HUES48 (cell line): ENCODE measurements around the gene ZSCAN1.

Source experiments
- H3K27ac ChIP-seq: one replicate; pipeline ENCODE4 v1.7.0; 2013; ENCODE audit warnings: low read depth, low read length, inconsistent platforms
- H3K27me3 ChIP-seq: 2 replicates; pipeline ENCODE4 v1.6.1; 2013; ENCODE audit warnings: mild to moderate bottlenecking, low read length; ENCODE audit not compliant: control insufficient read depth, insufficient read depth
- H3K36me3 ChIP-seq: 2 replicates; pipeline ENCODE4 v1.6.1; 2013; ENCODE audit warnings: low read length; ENCODE audit not compliant: control insufficient read depth, insufficient read depth
- H3K4me1 ChIP-seq: 2 replicates; pipeline ENCODE4 v1.6.1; 2013; ENCODE audit warnings: mild to moderate bottlenecking, low read length; ENCODE audit not compliant: control insufficient read depth, insufficient read depth
- H3K4me3 ChIP-seq: 2 replicates; pipeline ENCODE4 v1.5.1; 2013; ENCODE audit warnings: mild to moderate bottlenecking, low read depth, low read length
- H3K9ac ChIP-seq: 2 replicates; pipeline ENCODE4 v1.6.1; 2013; ENCODE audit warnings: mild to moderate bottlenecking, low read depth, low read length, moderate library complexity
- H3K9me3 ChIP-seq: 2 replicates; pipeline ENCODE4 v1.6.1; 2013; ENCODE audit warnings: low read length; ENCODE audit not compliant: control insufficient read depth, insufficient read depth

ZSCAN1 gene

GRCh38 chr19:58084596-58085347 lies 50.9 kb downstream of the ZSCAN1 start:
- peaks cover 31% of the 10 kb centered on the region; the same call in 1 of the 2 replicates for H3K36me3 ChIP-seq
- no peak overlapping the region for H3K4me3 ChIP-seq
- H3K27ac ChIP-seq: no peak overlapping the region
- no peaks in the 10 kb centered on the region for H3K27me3 ChIP-seq
- no peaks in the 10 kb centered on the region for H3K4me1 ChIP-seq
- H3K9ac ChIP-seq: no peak overlapping the region
- H3K9me3 ChIP-seq: peaks cover 22% of the 10 kb centered on the region

- Histone ChIP-seq H3K27me3 (no peaks in the 10 kb centered on the region), H3K9me3 (peaks cover 16% of the 10 kb centered on the region; the same call in 1 of the 2 replicates), H3K4me1 (no peaks in the 10 kb centered on the region), H3K27ac (no peak overlapping the region), H3K4me3 (no peak overlapping the region), H3K9ac (no peak overlapping the region), H3K36me3 (peaks cover 31% of the 10 kb centered on the region; the same call in 1 of the 2 replicates)
Observed at GRCh38 chr19:58085348-58085875, 51.6 kb downstream of the ZSCAN1 start.

- no peak overlapping the region for H3K27ac ChIP-seq
- no peak overlapping the region for H3K4me3 ChIP-seq
- no peak overlapping the region for H3K9ac ChIP-seq
- H3K27me3 ChIP-seq: no peaks in the 10 kb centered on the region
- H3K4me1 ChIP-seq: no peaks in the 10 kb centered on the region
- peaks cover 12% of the 10 kb centered on the region; the same call in 1 of the 2 replicates for H3K9me3 ChIP-seq
- peaks cover 31% of the 10 kb centered on the region; the same call in 1 of the 2 replicates for H3K36me3 ChIP-seq
Observed at GRCh38 chr19:58086825-58087710, 53.2 kb downstream of the ZSCAN1 start.

- H3K27me3 ChIP-seq: no peaks in the 10 kb centered on the region
- peaks cover 6% of the 10 kb centered on the region; the same call in 1 of the 2 replicates for H3K9me3 ChIP-seq
- peaks cover 31% of the 10 kb centered on the region for H3K36me3 ChIP-seq
- H3K4me3 ChIP-seq: no peak overlapping the region
- no peak overlapping the region for H3K9ac ChIP-seq
- H3K4me1 ChIP-seq: no peaks in the 10 kb centered on the region
- H3K27ac ChIP-seq: no peak overlapping the region
Observed at GRCh38 chr19:58088521-58089052, 54.8 kb downstream of the ZSCAN1 start.

- Histone ChIP-seq H3K4me3 (no peak overlapping the region), H3K27me3 (no peaks in the 10 kb centered on the region), H3K9me3 (peaks cover 6% of the 10 kb centered on the region), H3K9ac (no peak overlapping the region), H3K4me1 (no peaks in the 10 kb centered on the region), H3K36me3 (peaks cover 25% of the 10 kb centered on the region), H3K27ac (no peak overlapping the region)
Observed at GRCh38 chr19:58089846-58090245, 56.0 kb downstream of the ZSCAN1 start.

- no peak overlapping the region for H3K27ac ChIP-seq
- H3K27me3 ChIP-seq: no peaks in the 10 kb centered on the region
- no peak overlapping the region for H3K4me3 ChIP-seq
- H3K9me3 ChIP-seq: peaks cover 4% of the 10 kb centered on the region
- no peaks in the 10 kb centered on the region for H3K4me1 ChIP-seq
- H3K36me3 ChIP-seq: peaks cover 15% of the 10 kb centered on the region
- no peak overlapping the region for H3K9ac ChIP-seq
Observed at GRCh38 chr19:58091251-58091995, 57.6 kb downstream of the ZSCAN1 start.

- peaks cover 4% of the 10 kb centered on the region; the same call in 1 of the 2 replicates for H3K4me1 ChIP-seq
- H3K9me3 ChIP-seq: peaks cover 2% of the 10 kb centered on the region
- H3K36me3 ChIP-seq: peaks cover 5% of the 10 kb centered on the region
- no peak overlapping the region for H3K9ac ChIP-seq
- no peak overlapping the region for H3K4me3 ChIP-seq
- H3K27ac ChIP-seq: no peak overlapping the region
- no peaks in the 10 kb centered on the region for H3K27me3 ChIP-seq
Observed at GRCh38 chr19:58093071-58093470, 59.2 kb downstream of the ZSCAN1 start.

GRCh38 chr19:58095328-58095727 lies 61.5 kb downstream of the ZSCAN1 start:
- no peaks in the 10 kb centered on the region; the same call in 1 of the 2 replicates for H3K36me3 ChIP-seq
- H3K27ac ChIP-seq: no peak overlapping the region
- H3K27me3 ChIP-seq: no peaks in the 10 kb centered on the region
- no peak overlapping the region for H3K9ac ChIP-seq
- H3K4me1 ChIP-seq: peaks cover 4% of the 10 kb centered on the region; the same call in 1 of the 2 replicates
- H3K4me3 ChIP-seq: no peak overlapping the region
- H3K9me3 ChIP-seq: peaks cover 12% of the 10 kb centered on the region

GRCh38 chr19:58096884-58097283 lies 63.1 kb downstream of the ZSCAN1 start:
- Histone ChIP-seq H3K9me3 (peaks cover 16% of the 10 kb centered on the region), H3K9ac (no peak overlapping the region), H3K4me3 (peak overlapping the region; percentile 98; the same call in 1 of the 2 replicates)

GRCh38 chr19:58097349-58097748 lies 63.5 kb downstream of the ZSCAN1 start:
- Histone ChIP-seq H3K27ac (no peak overlapping the region), H3K4me1 (peaks cover 4% of the 10 kb centered on the region; the same call in 1 of the 2 replicates), H3K9me3 (peaks cover 19% of the 10 kb centered on the region), H3K36me3 (no peaks in the 10 kb centered on the region; the same call in 1 of the 2 replicates), H3K9ac (no peak overlapping the region; the same call in 1 of the 2 replicates), H3K27me3 (no peaks in the 10 kb centered on the region), H3K4me3 (peak overlapping the region; percentile 98)

More at GRCh38 chr19:58096884-58097283, 63.1 kb downstream of the ZSCAN1 start:
- Histone ChIP-seq H3K27me3 (no peaks in the 10 kb centered on the region), H3K4me1 (peaks cover 4% of the 10 kb centered on the region; the same call in 1 of the 2 replicates), H3K27ac (no peak overlapping the region), H3K36me3 (no peaks in the 10 kb centered on the region; the same call in 1 of the 2 replicates)
